ENCODE data around the gene TMEM30A.

The TMEM30A gene

DNA sequence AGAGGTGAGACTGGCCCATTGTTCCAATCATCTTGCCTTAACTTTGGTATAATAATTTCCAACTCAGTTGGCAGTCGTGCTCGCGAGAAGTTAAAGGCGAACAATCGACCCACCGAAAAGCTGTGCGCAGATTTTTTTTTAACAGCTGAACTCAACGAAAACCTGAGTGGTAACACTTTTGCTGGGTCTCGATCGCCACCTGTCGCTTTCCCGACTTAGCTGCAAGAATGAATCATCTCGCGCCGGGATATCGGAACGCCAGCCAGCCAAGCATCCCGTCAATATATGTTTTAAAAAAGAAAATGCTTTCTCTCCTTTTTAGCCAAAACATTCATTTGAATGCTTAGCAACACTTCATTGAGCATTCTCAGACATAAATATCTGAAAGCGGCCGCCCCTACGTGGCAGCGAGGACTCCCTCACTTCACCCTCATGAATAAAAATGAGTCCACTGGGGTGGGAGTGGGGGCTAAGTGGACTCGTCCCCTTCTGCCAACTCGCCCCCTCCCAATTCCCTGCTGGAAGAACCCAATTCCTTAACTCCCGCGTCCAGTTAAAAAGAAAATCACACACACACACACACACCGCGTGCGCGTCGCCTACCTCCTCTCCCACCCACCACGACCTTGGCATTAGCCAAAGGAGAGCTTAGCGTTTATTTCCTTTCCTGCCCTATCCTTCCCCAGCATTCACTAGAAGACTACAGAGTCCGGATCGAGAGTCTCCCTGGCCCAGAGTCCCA, 80.2 kb downstream of the TMEM30A start (continued):
- TF ChIP-seq, protein P1, sequence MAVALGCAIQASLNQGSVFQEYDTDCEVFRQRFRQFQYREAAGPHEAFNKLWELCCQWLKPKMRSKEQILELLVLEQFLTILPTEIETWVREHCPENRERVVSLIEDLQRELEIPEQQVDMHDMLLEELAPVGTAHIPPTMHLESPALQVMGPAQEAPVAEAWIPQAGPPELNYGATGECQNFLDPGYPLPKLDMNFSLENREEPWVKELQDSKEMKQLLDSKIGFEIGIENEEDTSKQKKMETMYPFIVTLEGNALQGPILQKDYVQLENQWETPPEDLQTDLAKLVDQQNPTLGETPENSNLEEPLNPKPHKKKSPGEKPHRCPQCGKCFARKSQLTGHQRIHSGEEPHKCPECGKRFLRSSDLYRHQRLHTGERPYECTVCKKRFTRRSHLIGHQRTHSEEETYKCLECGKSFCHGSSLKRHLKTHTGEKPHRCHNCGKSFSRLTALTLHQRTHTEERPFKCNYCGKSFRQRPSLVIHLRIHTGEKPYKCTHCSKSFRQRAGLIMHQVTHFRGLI (tag by site-specific recombination; IDR thresholded peaks at IDR 0.05) = no peak
- TF ChIP-seq EGR2 (tag by site-specific recombination; IDR thresholded peaks at IDR 0.05; ENCODE audit: low read depth) = peak; percentile 93
- no peak for TF ChIP-seq ZNF510 (tag by site-specific recombination; IDR thresholded peaks at IDR 0.05; ENCODE audit: insufficient replicate concordance)
- TF ChIP-seq ZBTB8A (tag by site-specific recombination; IDR thresholded peaks at IDR 0.05) = no peak
- TF ChIP-seq ZNF664 (tag by site-specific recombination; IDR thresholded peaks at IDR 0.05) = no peak

DNA sequence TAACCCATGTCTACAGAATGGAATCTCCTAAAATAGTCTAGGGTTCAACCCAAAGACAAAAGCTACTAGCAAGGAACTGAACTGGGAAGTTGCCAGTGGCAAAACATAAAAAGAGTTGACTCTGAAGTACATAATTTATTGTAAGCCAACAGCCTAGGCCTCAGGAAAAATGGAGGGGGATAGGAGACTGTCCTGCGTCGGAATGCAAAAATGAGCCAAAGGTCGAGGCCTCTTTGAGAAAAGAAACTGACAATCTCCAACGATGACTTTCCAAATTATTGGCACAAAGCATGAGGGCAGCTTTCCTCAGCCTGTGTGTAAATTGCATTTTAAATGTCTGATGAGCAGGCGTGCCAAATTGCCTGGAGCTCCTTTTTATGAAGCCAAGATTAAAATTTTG, 80.9 kb downstream of the TMEM30A start:
- POLR2A ChIA-PET = interaction anchor here (0.5 to 2.6 kb wide), 4 partner anchors 13 to 445 kb away, joined by 3 to 12 read pairs (median 3); partner anchors contain the start of gene TMEM30A
- H3K4me1 ChIP-seq (ENCODE audit: control insufficient read depth, insufficient read depth, low read length) = peaks cover 7% of the 10 kb centered on the region
- CTCF ChIA-PET = interaction anchor here (0.6 to 2.3 kb wide), 31 partner anchors 12 to 1471 kb away, joined by 3 to 14 read pairs (median 4); no protein-coding TSS in a partner anchor
- no peaks in the 10 kb centered on the region for H3K36me3 ChIP-seq (ENCODE audit: control insufficient read depth in 2 of 2, insufficient read depth in 1 of 2, low read length in 2 of 2)
- TF ChIP-seq ZNF169 (tag by site-specific recombination; IDR thresholded peaks at IDR 0.05) (no peak), ZNF354C (tag by site-specific recombination; IDR thresholded peaks at IDR 0.05; ENCODE audit: borderline replicate concordance, low read depth) (no peak), KLF7 (tag by site-specific recombination; IDR thresholded peaks at IDR 0.05; ENCODE audit: borderline replicate concordance) (no peak), ZNF747 (tag by site-specific recombination; IDR thresholded peaks at IDR 0.05) (no peak), ZNF394 (tag by site-specific recombination; IDR thresholded peaks at IDR 0.05; ENCODE audit: borderline replicate concordance) (no peak), ZBTB20 (tag by site-specific recombination; IDR thresholded peaks at IDR 0.05) (no peak), ZNF335 (tag by site-specific recombination; conservative IDR thresholded peaks at IDR 0.05) (no peak), ZNF133 (tag by site-specific recombination; IDR thresholded peaks at IDR 0.05) (no peak), ZBTB21 (tag by site-specific recombination; IDR thresholded peaks at IDR 0.05) (no peak), ZNF174 (tag by site-specific recombination; IDR thresholded peaks at IDR 0.05) (no peak), SP3 (tag by site-specific recombination; IDR thresholded peaks at IDR 0.05) (no peak), ZNF777 (tag by site-specific recombination; IDR thresholded peaks at IDR 0.05; ENCODE audit: borderline replicate concordance) (no peak)
- TF ChIP-seq, protein P2, sequence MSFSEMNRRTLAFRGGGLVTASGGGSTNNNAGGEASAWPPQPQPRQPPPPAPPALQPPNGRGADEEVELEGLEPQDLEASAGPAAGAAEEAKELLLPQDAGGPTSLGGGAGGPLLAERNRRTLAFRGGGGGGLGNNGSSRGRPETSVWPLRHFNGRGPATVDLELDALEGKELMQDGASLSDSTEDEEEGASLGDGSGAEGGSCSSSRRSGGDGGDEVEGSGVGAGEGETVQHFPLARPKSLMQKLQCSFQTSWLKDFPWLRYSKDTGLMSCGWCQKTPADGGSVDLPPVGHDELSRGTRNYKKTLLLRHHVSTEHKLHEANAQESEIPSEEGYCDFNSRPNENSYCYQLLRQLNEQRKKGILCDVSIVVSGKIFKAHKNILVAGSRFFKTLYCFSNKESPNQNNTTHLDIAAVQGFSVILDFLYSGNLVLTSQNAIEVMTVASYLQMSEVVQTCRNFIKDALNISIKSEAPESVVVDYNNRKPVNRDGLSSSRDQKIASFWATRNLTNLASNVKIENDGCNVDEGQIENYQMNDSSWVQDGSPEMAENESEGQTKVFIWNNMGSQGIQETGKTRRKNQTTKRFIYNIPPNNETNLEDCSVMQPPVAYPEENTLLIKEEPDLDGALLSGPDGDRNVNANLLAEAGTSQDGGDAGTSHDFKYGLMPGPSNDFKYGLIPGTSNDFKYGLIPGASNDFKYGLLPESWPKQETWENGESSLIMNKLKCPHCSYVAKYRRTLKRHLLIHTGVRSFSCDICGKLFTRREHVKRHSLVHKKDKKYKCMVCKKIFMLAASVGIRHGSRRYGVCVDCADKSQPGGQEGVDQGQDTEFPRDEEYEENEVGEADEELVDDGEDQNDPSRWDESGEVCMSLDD (tag by site-specific recombination; IDR thresholded peaks at IDR 0.05) = no peak
- TF ChIP-seq, protein P3, sequence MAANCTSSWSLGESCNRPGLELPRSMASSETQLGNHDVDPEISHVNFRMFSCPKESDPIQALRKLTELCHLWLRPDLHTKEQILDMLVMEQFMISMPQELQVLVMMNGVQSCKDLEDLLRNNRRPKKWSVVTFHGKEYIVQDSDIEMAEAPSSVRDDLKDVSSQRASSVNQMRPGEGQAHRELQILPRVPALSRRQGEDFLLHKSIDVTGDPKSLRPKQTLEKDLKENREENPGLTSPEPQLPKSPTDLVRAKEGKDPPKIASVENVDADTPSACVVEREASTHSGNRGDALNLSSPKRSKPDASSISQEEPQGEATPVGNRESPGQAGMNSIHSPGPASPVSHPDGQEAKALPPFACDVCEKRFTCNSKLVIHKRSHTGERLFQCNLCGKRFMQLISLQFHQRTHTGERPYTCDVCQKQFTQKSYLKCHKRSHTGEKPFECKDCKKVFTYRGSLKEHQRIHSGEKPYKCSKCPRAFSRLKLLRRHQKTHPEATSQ (tag by site-specific recombination; IDR thresholded peaks at IDR 0.05) = no peak
- TF ChIP-seq, protein P4, sequence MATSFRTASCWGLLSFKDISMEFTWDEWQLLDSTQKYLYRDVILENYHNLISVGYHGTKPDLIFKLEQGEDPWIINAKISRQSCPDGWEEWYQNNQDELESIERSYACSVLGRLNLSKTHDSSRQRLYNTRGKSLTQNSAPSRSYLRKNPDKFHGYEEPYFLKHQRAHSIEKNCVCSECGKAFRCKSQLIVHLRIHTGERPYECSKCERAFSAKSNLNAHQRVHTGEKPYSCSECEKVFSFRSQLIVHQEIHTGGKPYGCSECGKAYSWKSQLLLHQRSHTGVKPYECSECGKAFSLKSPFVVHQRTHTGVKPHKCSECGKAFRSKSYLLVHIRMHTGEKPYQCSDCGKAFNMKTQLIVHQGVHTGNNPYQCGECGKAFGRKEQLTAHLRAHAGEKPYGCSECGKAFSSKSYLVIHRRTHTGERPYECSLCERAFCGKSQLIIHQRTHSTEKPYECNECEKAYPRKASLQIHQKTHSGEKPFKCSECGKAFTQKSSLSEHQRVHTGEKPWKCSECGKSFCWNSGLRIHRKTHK (tag by site-specific recombination; IDR thresholded peaks at IDR 0.05) = no peak
- TF ChIP-seq, protein P5, sequence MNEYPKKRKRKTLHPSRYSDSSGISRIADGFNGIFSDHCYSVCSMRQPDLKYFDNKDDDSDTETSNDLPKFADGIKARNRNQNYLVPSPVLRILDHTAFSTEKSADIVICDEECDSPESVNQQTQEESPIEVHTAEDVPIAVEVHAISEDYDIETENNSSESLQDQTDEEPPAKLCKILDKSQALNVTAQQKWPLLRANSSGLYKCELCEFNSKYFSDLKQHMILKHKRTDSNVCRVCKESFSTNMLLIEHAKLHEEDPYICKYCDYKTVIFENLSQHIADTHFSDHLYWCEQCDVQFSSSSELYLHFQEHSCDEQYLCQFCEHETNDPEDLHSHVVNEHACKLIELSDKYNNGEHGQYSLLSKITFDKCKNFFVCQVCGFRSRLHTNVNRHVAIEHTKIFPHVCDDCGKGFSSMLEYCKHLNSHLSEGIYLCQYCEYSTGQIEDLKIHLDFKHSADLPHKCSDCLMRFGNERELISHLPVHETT (tag by site-specific recombination; IDR thresholded peaks at IDR 0.05) = no peak
- TF ChIP-seq, protein P6, sequence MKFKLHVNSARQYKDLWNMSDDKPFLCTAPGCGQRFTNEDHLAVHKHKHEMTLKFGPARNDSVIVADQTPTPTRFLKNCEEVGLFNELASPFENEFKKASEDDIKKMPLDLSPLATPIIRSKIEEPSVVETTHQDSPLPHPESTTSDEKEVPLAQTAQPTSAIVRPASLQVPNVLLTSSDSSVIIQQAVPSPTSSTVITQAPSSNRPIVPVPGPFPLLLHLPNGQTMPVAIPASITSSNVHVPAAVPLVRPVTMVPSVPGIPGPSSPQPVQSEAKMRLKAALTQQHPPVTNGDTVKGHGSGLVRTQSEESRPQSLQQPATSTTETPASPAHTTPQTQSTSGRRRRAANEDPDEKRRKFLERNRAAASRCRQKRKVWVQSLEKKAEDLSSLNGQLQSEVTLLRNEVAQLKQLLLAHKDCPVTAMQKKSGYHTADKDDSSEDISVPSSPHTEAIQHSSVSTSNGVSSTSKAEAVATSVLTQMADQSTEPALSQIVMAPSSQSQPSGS (tag by site-specific recombination; IDR thresholded peaks at IDR 0.05; ENCODE audit: low read depth) = no peak
- H3K27ac ChIP-seq (ENCODE audit: extremely low read depth, low read depth, low read length) = no peak overlapping the region
- no peak overlapping the region; the same call in none of the 2 replicates for H3K4me3 ChIP-seq (ENCODE audit: low read depth, low read length)
- H3K9me3 ChIP-seq (ENCODE audit: control insufficient read depth, insufficient read depth, low read depth, low read length) = no peaks in the 10 kb centered on the region

Measured in HEK293 (cell line).